ENCODE results near the gene MEGF8. TPM values are rescaled to one million over a fixed set of nuclear protein-coding genes. Genes with fewer than 3 reads are reported as not detected.

MEGF8 gene
- total RNA-seq, 3 donors from 2014 or later (not counting 1 experiment from before 2014, with no cell fraction given), result 8.1 to 11.3 (median 10.5) TPM

GRCh38 chr19:42403586-42403985, 78.2 kb downstream of the MEGF8 start:
- DNase-seq, result no peak
- Histone ChIP-seq H3K9me3 (ENCODE audit: control insufficient read depth, insufficient read depth, low read length) (no peaks in the 10 kb centered on the region), H3K36me3 (ENCODE audit: control insufficient read depth, insufficient read depth, low read length) (peaks cover 10% of the 10 kb centered on the region), H3K27me3 (ENCODE audit: control insufficient read depth, insufficient read depth, low read length) (no peaks in the 10 kb centered on the region), H3K4me1 (ENCODE audit: control insufficient read depth, insufficient read depth, low read length) (peaks cover 15% of the 10 kb centered on the region), H3K27ac (ENCODE audit: low read length) (no peak overlapping the region), H3K4me3 (ENCODE audit: low read length) (no peak overlapping the region)
- 97% methylated on average over 10 of the region's 10 CpGs for WGBS (ENCODE audit: insufficient coverage)
- ATAC-seq, result no peak
- intact Hi-C loops (cut with micrococcal nuclease), result no loop called here
- H3K9me3 Mint-ChIP-seq, result no peaks in the 10 kb centered on the region
- no peak overlapping the region for H3K4me3 Mint-ChIP-seq
- no peaks in the 10 kb centered on the region for H3K36me3 Mint-ChIP-seq
- H3K4me1 Mint-ChIP-seq, result peaks cover 5 to 54% of the 10 kb centered on the region in 2 donors
- no peak for TF ChIP-seq CTCF (IDR thresholded peaks at IDR 0.05)
- H3K27ac Mint-ChIP-seq, result no peak overlapping the region
- H3K27me3 Mint-ChIP-seq (ENCODE audit: low read depth in 2 of 2), result no peaks in the 10 kb centered on the region

- H3K27ac ChIP-seq (ENCODE audit: low read length), result no peak overlapping the region
- Mint-ChIP-seq H3K4me3 (no peak overlapping the region), H3K36me3 (no peaks in the 10 kb centered on the region), H3K27me3 (ENCODE audit: low read depth in 2 of 2) (no peaks in the 10 kb centered on the region), H3K4me1 (peaks cover 2 to 46% of the 10 kb centered on the region in 2 donors), H3K27ac (no peak overlapping the region), H3K9me3 (no peaks in the 10 kb centered on the region)
- intact Hi-C loops (cut with micrococcal nuclease), result no loop called here
- H3K36me3 ChIP-seq (ENCODE audit: control insufficient read depth, insufficient read depth, low read length), result peaks cover 10% of the 10 kb centered on the region
- no peaks in the 10 kb centered on the region for H3K9me3 ChIP-seq (ENCODE audit: control insufficient read depth, insufficient read depth, low read length)
- DNase-seq (no peak), ATAC-seq (no peak)
- TF ChIP-seq CTCF (IDR thresholded peaks at IDR 0.05), result no peak
- no peaks in the 10 kb centered on the region for H3K27me3 ChIP-seq (ENCODE audit: control insufficient read depth, insufficient read depth, low read length)
- H3K4me3 ChIP-seq (ENCODE audit: low read length), result no peak overlapping the region
- peaks cover 11% of the 10 kb centered on the region for H3K4me1 ChIP-seq (ENCODE audit: control insufficient read depth, insufficient read depth, low read length)
- 95% methylated on average over 11 of the region's 11 CpGs for WGBS (ENCODE audit: insufficient coverage)
Measured at GRCh38 chr19:42406111-42406510, 80.7 kb downstream of the MEGF8 start.

GRCh38 chr19:42407085-42407815, 81.8 kb downstream of the MEGF8 start:
- DNase-seq (no peak), ATAC-seq (no peak)
- H3K27ac ChIP-seq (ENCODE audit: low read length), result no peak overlapping the region
- WGBS (ENCODE audit: insufficient coverage), result 97% methylated on average over 30 of the region's 30 CpGs
- peaks cover 4% of the 10 kb centered on the region for H3K4me1 ChIP-seq (ENCODE audit: control insufficient read depth, insufficient read depth, low read length)
- Mint-ChIP-seq H3K36me3 (no peaks in the 10 kb centered on the region), H3K4me1 (peaks cover 0 to 44% of the 10 kb centered on the region in 2 donors), H3K4me3 (no peak overlapping the region), H3K27ac (no peak overlapping the region), H3K9me3 (no peaks in the 10 kb centered on the region), H3K27me3 (ENCODE audit: low read depth in 2 of 2) (no peaks in the 10 kb centered on the region)
- no peaks in the 10 kb centered on the region for H3K9me3 ChIP-seq (ENCODE audit: control insufficient read depth, insufficient read depth, low read length)
- TF ChIP-seq CTCF (IDR thresholded peaks at IDR 0.05), result no peak
- no peaks in the 10 kb centered on the region for H3K27me3 ChIP-seq (ENCODE audit: control insufficient read depth, insufficient read depth, low read length)
- H3K36me3 ChIP-seq (ENCODE audit: control insufficient read depth, insufficient read depth, low read length), result peaks cover 10% of the 10 kb centered on the region
- no peak overlapping the region for H3K4me3 ChIP-seq (ENCODE audit: low read length)
- intact Hi-C loops (cut with micrococcal nuclease), result no loop called here

DNA sequence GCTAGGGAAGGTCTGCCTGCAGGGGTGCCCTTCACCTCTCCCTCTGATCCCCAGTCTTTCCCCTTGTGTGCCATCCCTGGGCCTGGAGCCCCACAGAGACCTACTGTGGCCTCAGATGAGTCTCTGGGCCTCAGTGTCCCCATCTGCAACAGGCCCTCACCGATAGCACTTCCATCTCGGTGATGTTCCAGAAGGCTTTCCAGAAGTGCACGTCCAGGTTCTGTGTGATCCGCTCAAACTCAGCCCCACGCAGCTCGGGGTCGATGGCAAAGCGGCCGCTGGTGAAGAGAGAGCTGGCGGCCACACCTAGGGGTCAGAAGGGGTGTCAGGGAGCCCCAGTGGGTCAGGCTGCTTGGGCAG, 82.4 kb downstream of the MEGF8 start:
- ATAC-seq (no peak), DNase-seq (no peak)
- H3K4me3 Mint-ChIP-seq, result no peak overlapping the region
- WGBS (ENCODE audit: insufficient coverage), result 98% methylated on average over 10 of the region's 10 CpGs
- H3K4me1 ChIP-seq (ENCODE audit: control insufficient read depth, insufficient read depth, low read length), result no peaks in the 10 kb centered on the region
- H3K27ac ChIP-seq (ENCODE audit: low read length), result no peak overlapping the region
- no peak overlapping the region for H3K27ac Mint-ChIP-seq
- no peak overlapping the region for H3K4me3 ChIP-seq (ENCODE audit: low read length)
- no peaks in the 10 kb centered on the region for H3K9me3 ChIP-seq (ENCODE audit: control insufficient read depth, insufficient read depth, low read length)
- peaks cover 10% of the 10 kb centered on the region for H3K36me3 ChIP-seq (ENCODE audit: control insufficient read depth, insufficient read depth, low read length)
- H3K4me1 Mint-ChIP-seq, result peaks cover 0 to 41% of the 10 kb centered on the region in 2 donors
- no peaks in the 10 kb centered on the region for H3K9me3 Mint-ChIP-seq
- H3K27me3 ChIP-seq (ENCODE audit: control insufficient read depth, insufficient read depth, low read length), result no peaks in the 10 kb centered on the region
- H3K27me3 Mint-ChIP-seq (ENCODE audit: low read depth in 2 of 2), result no peaks in the 10 kb centered on the region
- intact Hi-C loops (cut with micrococcal nuclease), result no loop called here
- H3K36me3 Mint-ChIP-seq, result no peaks in the 10 kb centered on the region
- TF ChIP-seq CTCF (IDR thresholded peaks at IDR 0.05), result no peak
